H1 (cell line): ENCODE results near the gene CDKN2AIP. TPM values are rescaled to one million over a fixed set of nuclear protein-coding genes. Genes with fewer than 3 reads are reported as not detected.

Source experiments
- CTCF ChIA-PET: fragments of 300-600 bp; sonication (Branson Sonifier 250); formaldehyde crosslinking; loops from one replicate; lab custom pipeline; 2021; ENCODE audit not compliant: partially characterized antibody; lab: Charles Lee
- POLR2A ChIA-PET: fragments of 300-600 bp; sonication (Branson Sonifier 250); formaldehyde crosslinking; loops from one replicate; lab custom pipeline; 2021; ENCODE audit warnings: inconsistent platforms; ENCODE audit not compliant: partially characterized antibody; lab: Charles Lee
- DNase-seq, 2 experiments: peaks; one replicate each; pipeline versions ENCODE4 v3.0.0 to v3.0.0-alpha.2; 2010 to 2022; ENCODE audit warnings: low spot score in 2 of 2, low read depth in 1 of 2, mixed read lengths in 1 of 2
- FAIRE-seq: peaks from 2 replicates; lab custom pipeline; 2011; peaks lifted over from hg19 to GRCh38; lab: Jason Lieb, UNC
- H2AFZ ChIP-seq: 2 replicates; pipeline ENCODE4 v1.8.1; 2012; ENCODE audit warnings: low read length, inconsistent platforms
- H2AK5ac ChIP-seq: 2 replicates; pipeline ENCODE4 v1.6.1; 2013; ENCODE audit warnings: low read depth, low read length
- H2BK120ac ChIP-seq: replicated peaks from 2 replicates; pipeline ENCODE3; 2013; ENCODE audit warnings: low read depth, low read length, inconsistent platforms
- H2BK12ac ChIP-seq: 2 replicates; pipeline ENCODE4 v1.6.1; 2013; ENCODE audit warnings: low read depth, low read length
- H2BK15ac ChIP-seq: 2 replicates; pipeline ENCODE4 v1.6.1; 2013; ENCODE audit warnings: low read length
- H2BK20ac ChIP-seq: 2 replicates; pipeline ENCODE4 v1.6.1; 2013; ENCODE audit warnings: low read length
- H2BK5ac ChIP-seq: 2 replicates; pipeline ENCODE4 v1.6.1; 2013; ENCODE audit warnings: low read depth, low read length
- H3K14ac ChIP-seq: 2 replicates; pipeline ENCODE4 v1.6.1; 2013; ENCODE audit warnings: inconsistent platforms; ENCODE audit not compliant: insufficient read length
- H3K18ac ChIP-seq: 2 replicates; pipeline ENCODE4 v1.6.1; 2013; ENCODE audit warnings: low read length; ENCODE audit errors: extremely low read depth
- H3K23ac ChIP-seq: 2 replicates; pipeline ENCODE4 v1.6.1; 2013; ENCODE audit warnings: inconsistent platforms; ENCODE audit not compliant: insufficient read length
- H3K23me2 ChIP-seq: 2 replicates; pipeline ENCODE4 v1.6.1; 2013; ENCODE audit warnings: low read depth, low read length
- H3K27ac ChIP-seq: 2 replicates; pipeline ENCODE4 v1.6.1; 2011; ENCODE audit warnings: low read depth, low read length, inconsistent platforms
- H3K27me3 ChIP-seq, 4 experiments: replicated peaks in 1 of 4; 1 replicate in 1 of 4; 2 replicates in 3 of 4; pipeline versions ENCODE4 v1.6.1 to v1.8.1; 2011 to 2013; ENCODE audit warnings: low read length in 3 of 4, mild to moderate bottlenecking in 3 of 4, inconsistent platforms in 2 of 4, mixed read lengths in 2 of 4, moderate library complexity in 1 of 4; ENCODE audit not compliant: control insufficient read depth in 3 of 4, insufficient read depth in 3 of 4; ENCODE audit errors: extremely low read depth in 1 of 4
- H3K36me3 ChIP-seq, 4 experiments: 2 replicates each; pipeline versions ENCODE4 v1.6.1 to v1.8.1; 2011 to 2013; ENCODE audit warnings: mild to moderate bottlenecking in 4 of 4, low read length in 3 of 4, moderate library complexity in 2 of 4, control low read depth in 1 of 4, inconsistent platforms in 1 of 4; ENCODE audit not compliant: insufficient read depth in 4 of 4, control insufficient read depth in 2 of 4
- H3K4ac ChIP-seq: replicated peaks from 2 replicates; pipeline ENCODE3; 2013; ENCODE audit warnings: low read length, low read depth, mixed read lengths, inconsistent platforms; ENCODE audit not compliant: insufficient read length
- H3K4me1 ChIP-seq, 4 experiments: replicated peaks in 1 of 4; 1 replicate in 1 of 4; 2 replicates in 3 of 4; pipeline versions ENCODE4 v1.6.1 to v1.8.1; 2011 to 2013; ENCODE audit warnings: low read length in 3 of 4, inconsistent platforms in 2 of 4, mixed read lengths in 1 of 4; ENCODE audit not compliant: insufficient read depth in 4 of 4, control insufficient read depth in 3 of 4
- H3K4me2 ChIP-seq, 2 experiments: 2 replicates each; pipeline versions ENCODE4 v1.6.1 to v1.8.1; 2011 to 2013; ENCODE audit warnings: low read depth in 2 of 2, low read length in 2 of 2, control low read depth in 1 of 2, inconsistent platforms in 1 of 2, mild to moderate bottlenecking in 1 of 2; ENCODE audit not compliant: insufficient read depth in 1 of 2
- H3K4me3 ChIP-seq, 4 experiments: fragments of 200-600, 300-600 bp in 1 of 4; sonication (generic), shearing (Covaris generic), sonication (Bioruptor Twin) in 1 of 4; 2 replicates each; pipeline versions ENCODE4 v1.5.1 to v1.8.1; 2011 to 2016; ENCODE audit warnings: low read length in 4 of 4, low read depth in 3 of 4, control low read depth in 2 of 4, inconsistent platforms in 2 of 4, mild to moderate bottlenecking in 2 of 4, mixed read lengths in 1 of 4, moderate library complexity in 1 of 4; ENCODE audit not compliant: insufficient read depth in 2 of 4; ENCODE audit errors: extremely low read depth in 1 of 4
- H3K56ac ChIP-seq: replicated peaks from 2 replicates; pipeline ENCODE3; 2013; ENCODE audit warnings: low read depth, mild to moderate bottlenecking, mixed read lengths, low read length, inconsistent platforms; ENCODE audit not compliant: insufficient read length
- H3K79me1 ChIP-seq: 2 replicates; pipeline ENCODE4 v1.6.1; 2013; ENCODE audit warnings: low read depth, low read length, control low read depth
- H3K79me2 ChIP-seq, 2 experiments: 2 replicates each; pipeline versions ENCODE4 v1.6.1 to v1.8.1; 2012 to 2013; ENCODE audit warnings: low read length in 2 of 2, mild to moderate bottlenecking in 2 of 2, inconsistent platforms in 1 of 2; ENCODE audit not compliant: insufficient read depth in 2 of 2, control insufficient read depth in 1 of 2
- H3K9ac ChIP-seq, 4 experiments: replicated peaks in 1 of 4; 1 replicate in 1 of 4; 2 replicates in 3 of 4; pipeline versions ENCODE4 v1.6.1 to v1.8.1; 2011 to 2013; ENCODE audit warnings: low read depth in 3 of 4, low read length in 3 of 4, control low read depth in 2 of 4, mild to moderate bottlenecking in 2 of 4, moderate library complexity in 2 of 4, inconsistent platforms in 1 of 4; ENCODE audit errors: extremely low read depth in 1 of 4
- H3K9me3 ChIP-seq, 2 experiments: 2 replicates each; pipeline versions ENCODE4 v1.6.1 to v1.8.1; 2012 to 2013; ENCODE audit warnings: mild to moderate bottlenecking in 2 of 2, moderate library complexity in 2 of 2, control low read depth in 1 of 2, inconsistent platforms in 1 of 2, low read depth in 1 of 2, low read length in 1 of 2, mixed read lengths in 1 of 2; ENCODE audit not compliant: insufficient read depth in 2 of 2
- H4K20me1 ChIP-seq, 2 experiments: replicated peaks in 1 of 2; 2 replicates each; pipeline versions ENCODE3 to v1.8.1; 2011 to 2013; ENCODE audit warnings: inconsistent platforms in 2 of 2, low read length in 2 of 2, mild to moderate bottlenecking in 1 of 2; ENCODE audit not compliant: insufficient read depth in 2 of 2, control insufficient read depth in 1 of 2
- H4K5ac ChIP-seq: 2 replicates; pipeline ENCODE4 v1.6.1; 2013; ENCODE audit warnings: low read length, low read depth, mixed read lengths, inconsistent platforms; ENCODE audit not compliant: insufficient read length
- H4K8ac ChIP-seq: 2 replicates; pipeline ENCODE4 v1.8.0; 2013; ENCODE audit warnings: mild to moderate bottlenecking, moderate library complexity, low read length, inconsistent platforms; ENCODE audit not compliant: insufficient read depth; ENCODE audit errors: extremely low read depth
- H4K91ac ChIP-seq: replicated peaks from 2 replicates; pipeline ENCODE3; 2013; ENCODE audit warnings: low read length, mixed read lengths, inconsistent platforms; ENCODE audit not compliant: insufficient read length
- CHD1 ChIP-seq: IDR thresholded peaks from 2 replicates; pipeline ENCODE4 v1.6.1; 2012; ENCODE audit warnings: low read depth, low read length, improper control_type of control experiment
- E2F6 ChIP-seq: IDR thresholded peaks from 2 replicates; pipeline ENCODE4 v1.6.1; 2012; ENCODE audit warnings: inconsistent platforms
- JUN ChIP-seq: IDR thresholded peaks from 2 replicates; pipeline ENCODE4 v1.6.1; 2011; ENCODE audit warnings: low read depth, mild to moderate bottlenecking, improper control_type of control experiment, low read length
- PHF8 ChIP-seq: fragments of 200-600 bp; sonication (generic); conservative IDR thresholded peaks from 2 replicates; pipeline ENCODE4 v1.7.1; 2012; ENCODE audit warnings: low read depth, mild to moderate bottlenecking, inconsistent platforms, low read length, moderate library complexity
- POLR2A ChIP-seq, 2 experiments: IDR thresholded peaks; 1 replicate in 1 of 2; 2 replicates in 1 of 2; pipeline ENCODE4 v1.6.1; 2011; ENCODE audit warnings: low read depth in 2 of 2, low read length in 2 of 2, mild to moderate bottlenecking in 2 of 2; ENCODE audit errors: control extremely low read depth in 1 of 2
- SIN3A ChIP-seq, 2 experiments: IDR thresholded peaks in 1 of 2; conservative IDR thresholded peaks in 1 of 2; 2 replicates each; pipeline ENCODE4 v1.6.1; 2011 to 2012; ENCODE audit warnings: low read length in 2 of 2, improper control_type of control experiment in 1 of 2, low read depth in 1 of 2, mild to moderate bottlenecking in 1 of 2
- SIRT6 ChIP-seq: IDR thresholded peaks from one replicate; pipeline ENCODE4 v1.7.1; 2012; ENCODE audit warnings: low read length, inconsistent platforms
- SRF ChIP-seq: IDR thresholded peaks from 2 replicates; pipeline ENCODE4 v1.6.1; 2011; ENCODE audit warnings: mild to moderate bottlenecking, low read depth, low read length, moderate library complexity
- TBP ChIP-seq: IDR thresholded peaks from 2 replicates; pipeline ENCODE4 v1.6.1; 2011; ENCODE audit warnings: low read depth, low read length, improper control_type of control experiment
- WGBS, 2 experiments: shearing (Covaris generic) in 1 of 2; methylation state at CpG; one replicate each; pipeline versions ENCODE4 v1.1.6 to v1.1.7; 2013 to 2015; ENCODE audit warnings: low lambda C conversion rate in 2 of 2, mixed read lengths in 2 of 2, inconsistent platforms in 1 of 2, low coverage in 1 of 2, missing lambda C conversion rate in 1 of 2; ENCODE audit not compliant: insufficient replicate concordance in 2 of 2, insufficient coverage in 1 of 2, insufficient read length in 1 of 2; ENCODE audit errors: extremely low coverage in 1 of 2, missing lambda C conversion rate in 1 of 2; 5-methylcytosine and 5-hydroxymethylcytosine counted together
- polyA plus RNA-seq, 7 experiments: library from polyadenylated mRNA; depleted of rRNA in 3 of 7; stranded (reverse) in 5 of 7; unstranded in 2 of 7; fragments of >200 nt in 5 of 7; fragments of 200-250 nt in 2 of 7; gene quantifications; 1 replicate in 5 of 7; 2 replicates in 1 of 7; 4 replicates in 1 of 7; pipeline versions ENCODE4 v1.2.1 to v1.2.3, GENCODE V29; 2011 to 2013; ENCODE audit warnings: missing spikeins in 2 of 7, mixed read lengths in 2 of 7
- total RNA-seq: library from RNA; stranded (reverse); fragmentation: NEBNext Ultra II Directional; extraction: Animal tissue kit (Norgen Biotek cat#: 25700); gene quantifications from 2 replicates; pipeline ENCODE4 v1.2.1, GENCODE V29; 2021

The CDKN2AIP gene
- total and polyA plus RNA-seq, 2 of the 8 experiments (the other 6 are each of a cell fraction or from before 2014, with no cell fraction given) = 6.0 to 14.0 TPM

- no peak for TF ChIP-seq POLR2A (IDR thresholded peaks at IDR 0.05; ENCODE audit: control extremely low read depth in 1 of 2, low read depth in 2 of 2, low read length in 2 of 2)
- no peak for TF ChIP-seq SIN3A (conservative IDR thresholded peaks at IDR 0.05 in 1 of 2, IDR thresholded peaks at IDR 0.05 in 1 of 2; ENCODE audit: low read depth in 1 of 2, low read length in 2 of 2)
- TF ChIP-seq TBP = no peak
- TF ChIP-seq CHD1 = no peak
- no peak for TF ChIP-seq E2F6
- no peak for TF ChIP-seq PHF8
- no peak for TF ChIP-seq SRF
- TF ChIP-seq SIRT6 = no peak
- TF ChIP-seq JUN = no peak
- CTCF ChIA-PET = interaction anchor here (1.0 to 4.5 kb wide), 3 partner anchors 72 to 124 kb away, joined by 3 to 17 read pairs (median 5); no protein-coding TSS in a partner anchor
Measured at GRCh38 chr4:183478926-183479325, 34.5 kb downstream of the CDKN2AIP start.

More at GRCh38 chr4:183478926-183479325, 34.5 kb downstream of the CDKN2AIP start:
- peaks cover 0 to 4% of the 10 kb centered on the region in 2 experiments; a peak in 1 of 4 replicates for H3K9me3 ChIP-seq
- no peak overlapping the region for H3K14ac ChIP-seq
- H2BK5ac ChIP-seq = no peak overlapping the region
- no peak overlapping the region for H2BK20ac ChIP-seq
- no peaks in the 10 kb centered on the region for H3K4me1 ChIP-seq
- H4K91ac ChIP-seq = no peak overlapping the region
- H3K27ac ChIP-seq = no peak overlapping the region
- no peaks in the 10 kb centered on the region for H3K79me2 ChIP-seq
- WGBS, 2 experiments = 76% methylated on average over 2 of the region's 2 CpGs; no CpG with 5 or more reads in 1 of the 2 experiments
- H3K9ac ChIP-seq = no peak overlapping the region
- no peak overlapping the region for H2BK120ac ChIP-seq
- no peak overlapping the region for H2AK5ac ChIP-seq
- FAIRE-seq (no peak), DNase-seq (no peak)
- POLR2A ChIA-PET = interaction anchor here (0.9 to 2.0 kb wide), 2 partner anchors 11 to 35 kb away, joined by 3 to 6 read pairs; partner anchors contain the start of gene CDKN2AIP
- H3K23me2 ChIP-seq = no peaks in the 10 kb centered on the region
- H2AFZ ChIP-seq = no peak overlapping the region
- no peak overlapping the region for H3K23ac ChIP-seq
- no peak overlapping the region for H3K4ac ChIP-seq
- H4K8ac ChIP-seq = no peak overlapping the region
- H3K4me2 ChIP-seq = no peak overlapping the region
- no peak overlapping the region for H3K18ac ChIP-seq
- no peak overlapping the region for H2BK12ac ChIP-seq
- H4K5ac ChIP-seq = no peak overlapping the region
- H2BK15ac ChIP-seq = no peak overlapping the region
- H3K36me3 ChIP-seq = no peaks in the 10 kb centered on the region
- H3K56ac ChIP-seq = no peak overlapping the region
- H3K79me1 ChIP-seq = no peaks in the 10 kb centered on the region
- no peak overlapping the region for H3K4me3 ChIP-seq
- H4K20me1 ChIP-seq = no peaks in the 10 kb centered on the region
- H3K27me3 ChIP-seq = no peaks in the 10 kb centered on the region
